ENCODE data around the gene DPH1.

DPH1 gene

GRCh38 chr17:2062571-2063183 is 32.7 kb downstream of the DPH1 start:
- DNase-seq (ENCODE audit: low spot score) = no peak

GRCh38 chr17:2063261-2064146 is 33.6 kb downstream of the DPH1 start:
- DNase-seq (ENCODE audit: low spot score) = no peak

- DNase-seq (ENCODE audit: low spot score) = no peak
Measured at GRCh38 chr17:2064147-2064489, 34.2 kb downstream of the DPH1 start.

- DNase-seq (ENCODE audit: low spot score) = no peak
Measured at GRCh38 chr17:2064520-2064971, 34.6 kb downstream of the DPH1 start.

GRCh38 chr17:2064980-2065785 is 35.2 kb downstream of the DPH1 start:
- no peak for DNase-seq (ENCODE audit: low spot score)

- DNase-seq (ENCODE audit: low spot score) = no peak
Measured at GRCh38 chr17:2065949-2066400, 36.0 kb downstream of the DPH1 start.

- no peak for DNase-seq (ENCODE audit: low spot score)
Measured at GRCh38 chr17:2067048-2067561, 37.2 kb downstream of the DPH1 start.

- no peak for DNase-seq (ENCODE audit: low spot score)
Measured at GRCh38 chr17:2067608-2068024, 37.7 kb downstream of the DPH1 start.

- DNase-seq (ENCODE audit: low spot score) = no peak
Measured at GRCh38 chr17:2068031-2068518, 38.1 kb downstream of the DPH1 start.

GRCh38 chr17:2068519-2069051 is 38.6 kb downstream of the DPH1 start:
- DNase-seq (ENCODE audit: low spot score) = no peak

- no peak for DNase-seq (ENCODE audit: low spot score)
Measured at GRCh38 chr17:2070241-2071023, 40.5 kb downstream of the DPH1 start.

- DNase-seq (ENCODE audit: low spot score) = no peak
Measured at GRCh38 chr17:2071024-2071385, 41.1 kb downstream of the DPH1 start.

- no peak for DNase-seq (ENCODE audit: low spot score)
Measured at GRCh38 chr17:2071455-2072281, 41.7 kb downstream of the DPH1 start.

GRCh38 chr17:2074919-2075318 is 45.0 kb downstream of the DPH1 start:
- no peak for DNase-seq (ENCODE audit: low spot score)

- DNase-seq (ENCODE audit: low spot score) = no peak
Measured at GRCh38 chr17:2075336-2076086, 45.6 kb downstream of the DPH1 start.

- DNase-seq (ENCODE audit: low spot score) = no peak
Measured at GRCh38 chr17:2076087-2076984, 46.4 kb downstream of the DPH1 start.

- DNase-seq (ENCODE audit: low spot score) = no peak
Measured at GRCh38 chr17:2077040-2077439, 47.1 kb downstream of the DPH1 start.

- DNase-seq (ENCODE audit: low spot score) = no peak
Measured at GRCh38 chr17:2081564-2081963, 51.6 kb downstream of the DPH1 start.
